ENCODE measurements around the gene CYLD.

CYLD gene

DNA sequence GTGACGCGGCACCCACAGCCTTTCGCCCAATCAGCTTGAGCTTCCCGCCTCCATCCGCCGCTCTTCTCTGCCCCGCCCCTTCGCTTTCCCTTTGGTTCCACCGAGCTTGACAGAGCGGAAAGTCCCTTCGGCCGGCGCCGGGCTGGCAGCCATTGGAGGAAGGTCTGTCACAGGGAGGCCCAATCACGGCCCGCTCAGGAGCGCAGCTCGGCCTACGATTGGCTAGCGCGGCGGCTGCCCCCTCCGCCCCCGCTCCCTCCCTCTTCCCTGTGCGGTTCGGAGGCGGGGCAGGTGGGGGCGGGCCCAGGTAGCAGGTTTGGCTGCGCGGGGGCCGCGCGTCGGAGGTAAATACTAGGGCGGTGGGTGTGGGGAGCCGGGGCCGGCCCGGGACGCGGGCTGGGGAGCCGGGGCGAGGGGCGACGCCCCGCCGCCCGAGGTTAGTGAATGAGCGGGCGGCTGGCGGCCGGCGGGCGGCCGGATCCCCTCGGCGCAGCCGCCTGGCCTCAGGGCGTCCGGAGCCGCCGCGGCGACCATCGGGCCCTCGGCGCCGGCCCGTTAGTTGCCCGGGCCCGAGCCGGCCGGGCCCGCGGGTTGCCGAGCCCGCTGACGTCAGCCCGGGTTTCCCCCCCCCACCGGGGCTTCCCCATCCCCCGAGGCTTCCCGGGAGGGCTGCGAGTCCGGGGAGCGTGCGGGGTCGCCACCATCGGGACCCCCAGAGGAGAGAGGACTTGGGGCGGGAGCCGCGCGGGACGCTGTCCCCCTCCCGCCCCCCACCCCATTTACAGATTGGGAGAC is at the start of gene CYLD:
CYLD (plus strand) TSS at position 306 of the 795 bp plus-strand sequence. CDS start 7,613 bp downstream, outside the sequence.
- Histone ChIP-seq H3K4me1 (ENCODE audit: insufficient read depth, low read length) (peaks cover 11% of the 10 kb centered on the region), H3K27me3 (ENCODE audit: insufficient read depth, low read length) (peaks cover 12% of the 10 kb centered on the region), H2AFZ (ENCODE audit: low read depth, low read length) (peak within 1 kb of the TSS; percentile 69), H3K9me3 (ENCODE audit: low read length) (no peaks in the 10 kb centered on the region), H3K4me3 (ENCODE audit: low read length) (peak within 1 kb of the TSS; percentile 69), H3K36me3 (ENCODE audit: insufficient read depth, low read length) (no peaks in the 10 kb centered on the region)

DNA sequence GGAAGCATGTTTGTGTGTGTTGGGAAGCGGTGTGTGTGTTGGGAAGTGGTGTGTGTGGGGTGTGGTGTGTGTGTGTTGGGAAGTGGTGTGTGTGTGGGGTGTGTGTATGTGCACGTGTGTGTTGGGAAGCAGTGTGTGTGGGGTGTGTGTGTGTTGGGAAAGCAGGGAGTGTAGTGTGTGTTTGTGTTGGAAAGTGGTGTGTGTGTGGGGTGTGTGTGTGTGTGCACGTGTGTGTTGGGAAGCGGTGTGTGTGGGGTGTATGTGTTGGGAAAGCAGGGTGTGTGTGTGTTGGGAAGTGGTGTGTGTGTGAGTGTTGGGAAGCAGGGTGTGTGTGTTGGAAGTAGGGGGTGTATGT is 49.3 kb upstream of the CYLD start:
- H3K4me1 ChIP-seq (ENCODE audit: insufficient read depth, low read length), result no peaks in the 10 kb centered on the region
- H3K36me3 ChIP-seq (ENCODE audit: insufficient read depth, low read length), result no peaks in the 10 kb centered on the region
- no peak overlapping the region for H2AFZ ChIP-seq (ENCODE audit: low read depth, low read length)
- no peak overlapping the region for H3K4me3 ChIP-seq (ENCODE audit: low read length)
- H3K9me3 ChIP-seq (ENCODE audit: low read length), result no peaks in the 10 kb centered on the region
- H3K27me3 ChIP-seq (ENCODE audit: insufficient read depth, low read length), result peaks cover 37% of the 10 kb centered on the region

GRCh38 chr16:50692999-50693781 is 48.7 kb upstream of the CYLD start, which contains the start of gene NOD2:
Gene NOD2, plus strand, starts transcription at chr16:50693606. Its CDS starts 5,890 bp downstream, at chr16:50699496.
- Histone ChIP-seq H3K4me3 (ENCODE audit: low read length) (no peak within 1 kb of the TSS), H3K27me3 (ENCODE audit: insufficient read depth, low read length) (peaks cover 39% of the 10 kb centered on the region)

GRCh38 chr16:50694206-50694605 is 47.7 kb upstream of the CYLD start:
- H3K27me3 ChIP-seq (ENCODE audit: insufficient read depth, low read length), result peaks cover 40% of the 10 kb centered on the region
- no peak overlapping the region for H3K4me3 ChIP-seq (ENCODE audit: low read length)
- no peaks in the 10 kb centered on the region for H3K9me3 ChIP-seq (ENCODE audit: low read length)
- no peak overlapping the region for H2AFZ ChIP-seq (ENCODE audit: low read depth, low read length)
- H3K4me1 ChIP-seq (ENCODE audit: insufficient read depth, low read length), result no peaks in the 10 kb centered on the region
- H3K36me3 ChIP-seq (ENCODE audit: insufficient read depth, low read length), result no peaks in the 10 kb centered on the region

More at GRCh38 chr16:50692999-50693781, 48.7 kb upstream of the CYLD start, which contains the start of gene NOD2:
- Histone ChIP-seq H3K9me3 (ENCODE audit: low read length) (no peaks in the 10 kb centered on the region), H3K36me3 (ENCODE audit: insufficient read depth, low read length) (no peaks in the 10 kb centered on the region), H2AFZ (ENCODE audit: low read depth, low read length) (no peak within 1 kb of the TSS), H3K4me1 (ENCODE audit: insufficient read depth, low read length) (no peaks in the 10 kb centered on the region)

GRCh38 chr16:50695017-50696000 is 46.6 kb upstream of the CYLD start:
- Histone ChIP-seq H3K4me3 (ENCODE audit: low read length) (no peak overlapping the region), H3K36me3 (ENCODE audit: insufficient read depth, low read length) (no peaks in the 10 kb centered on the region), H3K27me3 (ENCODE audit: insufficient read depth, low read length) (peaks cover 40% of the 10 kb centered on the region), H3K9me3 (ENCODE audit: low read length) (no peaks in the 10 kb centered on the region), H3K4me1 (ENCODE audit: insufficient read depth, low read length) (no peaks in the 10 kb centered on the region), H2AFZ (ENCODE audit: low read depth, low read length) (no peak overlapping the region)

DNA sequence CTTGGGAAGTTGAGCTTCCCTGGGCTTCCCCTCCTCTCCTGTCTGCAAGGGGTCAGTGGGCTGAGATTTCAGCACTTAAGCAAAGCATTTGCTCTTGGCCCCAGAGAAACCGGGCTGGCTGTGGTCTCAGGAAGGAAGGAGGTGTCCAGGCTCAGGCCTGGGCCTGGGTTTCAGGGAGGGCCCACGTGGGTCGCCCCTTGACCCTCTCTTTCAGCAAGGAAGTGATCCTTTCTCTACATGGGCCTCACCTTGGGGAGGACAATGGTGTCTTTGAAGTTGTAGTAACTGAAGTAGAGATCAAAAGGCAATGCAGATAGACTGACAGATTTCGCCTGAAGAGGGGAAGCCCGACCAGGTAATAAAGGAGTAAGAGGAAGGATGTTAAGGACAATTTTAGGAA is 45.8 kb upstream of the CYLD start:
- H3K4me1 ChIP-seq (ENCODE audit: insufficient read depth, low read length), result no peaks in the 10 kb centered on the region
- no peak overlapping the region for H2AFZ ChIP-seq (ENCODE audit: low read depth, low read length)
- no peaks in the 10 kb centered on the region for H3K36me3 ChIP-seq (ENCODE audit: insufficient read depth, low read length)
- H3K4me3 ChIP-seq (ENCODE audit: low read length), result no peak overlapping the region
- H3K9me3 ChIP-seq (ENCODE audit: low read length), result no peaks in the 10 kb centered on the region
- H3K27me3 ChIP-seq (ENCODE audit: insufficient read depth, low read length), result peaks cover 37% of the 10 kb centered on the region

GRCh38 chr16:50696575-50697420 is 45.1 kb upstream of the CYLD start:
- no peak overlapping the region for H3K4me3 ChIP-seq (ENCODE audit: low read length)
- H2AFZ ChIP-seq (ENCODE audit: low read depth, low read length), result no peak overlapping the region
- H3K4me1 ChIP-seq (ENCODE audit: insufficient read depth, low read length), result no peaks in the 10 kb centered on the region
- no peaks in the 10 kb centered on the region for H3K36me3 ChIP-seq (ENCODE audit: insufficient read depth, low read length)
- peaks cover 37% of the 10 kb centered on the region for H3K27me3 ChIP-seq (ENCODE audit: insufficient read depth, low read length)
- no peaks in the 10 kb centered on the region for H3K9me3 ChIP-seq (ENCODE audit: low read length)

DNA sequence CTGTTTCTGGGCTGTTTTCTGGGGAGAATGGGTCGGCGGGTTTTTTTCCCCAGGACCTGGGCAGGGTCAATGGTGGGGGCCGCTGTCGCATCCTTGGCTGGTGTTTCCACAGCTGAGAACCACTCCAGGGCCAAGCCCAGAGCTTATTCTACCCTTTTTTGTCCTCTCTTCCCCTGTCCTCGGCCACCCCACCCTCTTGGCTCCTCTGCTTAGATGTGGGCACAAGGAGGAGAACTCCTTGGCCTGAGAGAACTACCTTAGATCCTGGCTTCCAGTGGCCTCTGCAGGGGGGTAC is 44.5 kb upstream of the CYLD start:
- no peak overlapping the region for H3K4me3 ChIP-seq (ENCODE audit: low read length)

GRCh38 chr16:50697881-50698767 is 43.8 kb upstream of the CYLD start:
- H3K36me3 ChIP-seq (ENCODE audit: insufficient read depth, low read length), result no peaks in the 10 kb centered on the region
- no peak overlapping the region for H2AFZ ChIP-seq (ENCODE audit: low read depth, low read length)
- H3K4me3 ChIP-seq (ENCODE audit: low read length), result no peak overlapping the region
- no peaks in the 10 kb centered on the region for H3K9me3 ChIP-seq (ENCODE audit: low read length)
- H3K27me3 ChIP-seq (ENCODE audit: insufficient read depth, low read length), result peaks cover 28% of the 10 kb centered on the region
- H3K4me1 ChIP-seq (ENCODE audit: insufficient read depth, low read length), result no peaks in the 10 kb centered on the region

More for the DNA sequence above, 44.5 kb upstream of the CYLD start:
- no peak overlapping the region for H2AFZ ChIP-seq (ENCODE audit: low read depth, low read length)
- H3K4me1 ChIP-seq (ENCODE audit: insufficient read depth, low read length), result no peaks in the 10 kb centered on the region
- no peaks in the 10 kb centered on the region for H3K9me3 ChIP-seq (ENCODE audit: low read length)
- H3K27me3 ChIP-seq (ENCODE audit: insufficient read depth, low read length), result peaks cover 35% of the 10 kb centered on the region
- H3K36me3 ChIP-seq (ENCODE audit: insufficient read depth, low read length), result no peaks in the 10 kb centered on the region

DNA sequence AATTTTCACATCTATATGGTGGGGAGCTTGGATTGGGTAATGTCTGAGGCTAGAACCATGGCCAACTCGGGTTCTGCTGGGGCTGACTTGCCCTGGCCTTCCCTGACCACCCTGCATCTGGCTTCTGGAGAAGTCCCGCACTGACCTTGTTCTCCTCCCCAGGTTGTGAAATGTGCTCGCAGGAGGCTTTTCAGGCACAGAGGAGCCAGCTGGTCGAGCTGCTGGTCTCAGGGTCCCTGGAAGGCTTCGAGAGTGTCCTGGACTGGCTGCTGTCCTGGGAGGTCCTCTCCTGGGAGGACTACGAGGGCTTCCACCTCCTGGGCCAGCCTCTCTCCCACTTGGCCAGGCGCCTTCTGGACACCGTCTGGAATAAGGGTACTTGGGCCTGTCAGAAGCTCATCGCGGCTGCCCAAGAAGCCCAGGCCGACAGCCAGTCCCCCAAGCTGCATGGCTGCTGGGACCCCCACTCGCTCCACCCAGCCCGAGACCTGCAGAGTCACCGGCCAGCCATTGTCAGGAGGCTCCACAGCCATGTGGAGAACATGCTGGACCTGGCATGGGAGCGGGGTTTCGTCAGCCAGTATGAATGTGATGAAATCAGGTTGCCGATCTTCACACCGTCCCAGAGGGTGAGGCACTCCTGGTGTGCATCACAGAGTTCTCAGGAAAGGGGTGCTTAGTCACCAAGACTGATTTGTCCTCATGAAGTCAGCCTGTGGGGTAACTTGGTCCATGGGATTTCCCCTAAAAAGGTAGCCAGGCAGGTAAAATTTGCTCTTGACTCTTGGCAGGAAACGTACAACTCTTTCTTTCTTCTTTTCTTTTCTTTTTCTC is 42.3 kb upstream of the CYLD start:
- H3K9me3 ChIP-seq (ENCODE audit: low read length), result no peaks in the 10 kb centered on the region

DNA sequence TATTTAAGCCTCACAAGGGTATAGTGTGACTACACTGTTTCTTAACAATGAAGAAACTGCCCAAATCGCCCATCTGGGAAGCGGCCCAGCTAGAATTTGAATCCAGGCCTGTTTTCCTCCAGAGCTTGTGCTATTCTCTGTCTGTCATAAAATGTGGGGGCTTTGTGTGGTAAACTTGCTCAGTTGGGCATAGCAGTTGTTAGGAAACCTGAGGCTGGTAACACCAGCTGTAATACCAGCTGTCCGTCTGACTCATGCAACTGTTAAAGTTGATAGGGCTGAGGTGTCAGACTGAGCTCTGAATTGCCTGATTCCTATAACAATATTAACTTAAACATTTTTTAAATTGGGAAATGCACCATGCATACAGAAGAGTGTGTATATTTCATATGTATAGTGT is 39.2 kb upstream of the CYLD start:
- H3K4me3 ChIP-seq (ENCODE audit: low read length), result no peak overlapping the region
- H3K36me3 ChIP-seq (ENCODE audit: insufficient read depth, low read length), result no peaks in the 10 kb centered on the region
- no peaks in the 10 kb centered on the region for H3K4me1 ChIP-seq (ENCODE audit: insufficient read depth, low read length)
- no peak overlapping the region for H2AFZ ChIP-seq (ENCODE audit: low read depth, low read length)
- peaks cover 3% of the 10 kb centered on the region for H3K27me3 ChIP-seq (ENCODE audit: insufficient read depth, low read length)
- peaks cover 2% of the 10 kb centered on the region for H3K9me3 ChIP-seq (ENCODE audit: low read length)

More for the DNA sequence above, 42.3 kb upstream of the CYLD start:
- no peak overlapping the region for H3K4me3 ChIP-seq (ENCODE audit: low read length)
- no peaks in the 10 kb centered on the region for H3K36me3 ChIP-seq (ENCODE audit: insufficient read depth, low read length)
- no peaks in the 10 kb centered on the region for H3K4me1 ChIP-seq (ENCODE audit: insufficient read depth, low read length)
- H3K27me3 ChIP-seq (ENCODE audit: insufficient read depth, low read length), result peaks cover 16% of the 10 kb centered on the region
- no peak overlapping the region for H2AFZ ChIP-seq (ENCODE audit: low read depth, low read length)

All from neuron (in vitro differentiated cells).